Body of pancreas (tissue), 4 donors: ENCODE data around the gene CRYGN. TPM values are rescaled to one million over a fixed set of nuclear protein-coding genes. Genes with fewer than 3 reads are reported as not detected.

ENCODE experiments used
- ATAC-seq: fragments of 150-250 bp; one replicate; pipeline ENCODE4 v1.9.1; 2016
- DNase-seq, 4 donors: peaks; one replicate each; pipeline ENCODE4 v3.0.0-alpha.2; 2019
- H3K27ac ChIP-seq, 4 donors: fragments of 200-600 bp; sonication (generic); 1 replicate in 3 of 4; 2 replicates in 1 of 4; pipeline versions ENCODE4 v1.5.1 to v1.6.1; 2016 to 2019; ENCODE audit warnings: mild to moderate bottlenecking in 1 of 4, mixed read lengths in 1 of 4, moderate library complexity in 1 of 4
- H3K27me3 ChIP-seq, 2 donors: fragments of 200-600 bp; sonication (generic); one replicate each; pipeline ENCODE4 v1.6.0; 2016; ENCODE audit warnings: mild to moderate bottlenecking in 1 of 2
- H3K36me3 ChIP-seq, 2 donors: fragments of 200-600 bp; sonication (generic); replicated peaks in 1 of 2; 2 replicates each; pipeline ENCODE4 v1.5.1; 2016; ENCODE audit warnings: low read depth in 2 of 2; ENCODE audit not compliant: insufficient read depth in 1 of 2
- H3K4me1 ChIP-seq: fragments of 200-600 bp; sonication (generic); one replicate; pipeline ENCODE4 v1.6.0; 2016
- H3K4me3 ChIP-seq, 2 donors: fragments of 200-600 bp; sonication (generic); 1 replicate in 1 of 2; 2 replicates in 1 of 2; pipeline ENCODE4 v1.5.1; 2016 to 2019
- H3K9me3 ChIP-seq, 3 donors: fragments of 200-600 bp; sonication (generic); 1 replicate in 2 of 3; 2 replicates in 1 of 3; pipeline ENCODE4 v1.5.1; 2016
- CTCF ChIP-seq, 7 experiments: fragments of 450-650 bp in 4 of 7; fragments of 200-600 bp in 3 of 7; sonication (generic) in 3 of 7; IDR thresholded peaks; one replicate each; pipeline ENCODE4 v1.5.1; 2016 to 2019; ENCODE audit warnings: antibody characterized with exemption in 7 of 7
- POLR2A ChIP-seq, 3 donors: fragments of 450-650 bp; IDR thresholded peaks; one replicate each; pipeline ENCODE4 v1.6.1; 2016; ENCODE audit warnings: antibody characterized with exemption in 3 of 3, mild to moderate bottlenecking in 2 of 3
- WGBS, 2 donors: methylation state at CpG; one replicate each; pipeline ENCODE4 v1.1.5; 2017; 5-methylcytosine and 5-hydroxymethylcytosine counted together
- intact Hi-C: fragments of 100-400 bp; cut with DNase I; formaldehyde crosslinking; loops from one replicate; pipeline ENCODE4 v1.15.1; 2023
- total RNA-seq, 2 donors: library from RNA; depleted of rRNA; stranded (reverse); fragments of >200 nt; gene quantifications; one replicate each; pipeline ENCODE4 v1.1.0, GENCODE V29; 2016

Gene CRYGN
- total RNA-seq: not detected

GRCh38 chr7:151439855-151440798 lies at the start of gene CRYGN:
TSS of gene CRYGN (minus strand) at chr7:151440141. CDS start at chr7:151439917, 224 bp downstream.
- intact Hi-C loops: no loop called here
- no peak for TF ChIP-seq POLR2A (IDR thresholded peaks at IDR 0.05)
- TF ChIP-seq CTCF (IDR thresholded peaks at IDR 0.05): no peak
- DNase-seq: peak in 1 of 4 donors; percentile 9
- peaks cover 11% of the 10 kb centered on the region for H3K4me1 ChIP-seq
- no peak within 1 kb of the TSS for H3K4me3 ChIP-seq
- no peaks in the 10 kb centered on the region for H3K27me3 ChIP-seq
- H3K27ac ChIP-seq: no peak within 1 kb of the TSS
- no peaks in the 10 kb centered on the region for H3K36me3 ChIP-seq
- H3K9me3 ChIP-seq: no peaks in the 10 kb centered on the region
- 24 to 30% methylated on average over 34 to 51 of the region's 51 CpGs for WGBS, 2 donors
- no peak for ATAC-seq

- no peak overlapping the region for H3K4me3 ChIP-seq
- no peaks in the 10 kb centered on the region for H3K9me3 ChIP-seq
- TF ChIP-seq POLR2A (IDR thresholded peaks at IDR 0.05) (no peak), CTCF (IDR thresholded peaks at IDR 0.05) (no peak)
- H3K4me1 ChIP-seq: peaks cover 58% of the 10 kb centered on the region
- intact Hi-C loops: no loop called here
- H3K27me3 ChIP-seq: no peaks in the 10 kb centered on the region
- ATAC-seq (no peak), DNase-seq (no peak)
- H3K36me3 ChIP-seq: peaks cover 0 to 3% of the 10 kb centered on the region in 2 donors
- WGBS, 2 donors: 90% methylated on average over 2 of the region's 2 CpGs
- no peak overlapping the region for H3K27ac ChIP-seq
Measured at GRCh38 chr7:151489498-151489897, 49.6 kb upstream of the CRYGN start.

- Histone ChIP-seq H3K4me3 (no peak overlapping the region), H3K36me3 (peaks cover 0 to 3% of the 10 kb centered on the region in 2 donors), H3K9me3 (no peaks in the 10 kb centered on the region), H3K27me3 (no peaks in the 10 kb centered on the region), H3K27ac (no peak overlapping the region), H3K4me1 (peaks cover 45% of the 10 kb centered on the region)
- DNase-seq (no peak), ATAC-seq (no peak)
- TF ChIP-seq CTCF (IDR thresholded peaks at IDR 0.05): no peak
- no peak for TF ChIP-seq POLR2A (IDR thresholded peaks at IDR 0.05)
- intact Hi-C loops: no loop called here
Measured at GRCh38 chr7:151488096-151488495, 48.2 kb upstream of the CRYGN start.

GRCh38 chr7:151487228-151487627 lies 47.3 kb upstream of the CRYGN start:
- no peak for ATAC-seq
- TF ChIP-seq CTCF (IDR thresholded peaks at IDR 0.05) (no peak), POLR2A (IDR thresholded peaks at IDR 0.05) (no peak)
- Histone ChIP-seq H3K36me3 (peaks cover 0 to 3% of the 10 kb centered on the region in 2 donors), H3K27ac (no peak overlapping the region), H3K27me3 (no peaks in the 10 kb centered on the region), H3K4me3 (no peak overlapping the region), H3K9me3 (no peaks in the 10 kb centered on the region), H3K4me1 (peaks cover 36% of the 10 kb centered on the region)
- intact Hi-C loops: no loop called here
- DNase-seq: no peak
- WGBS, 2 donors: 78 to 82% methylated on average over 2 of the region's 2 CpGs
